GM10266 (cell line): ENCODE measurements around the gene KDM4E.

ENCODE experiments used
- DNase-seq: peaks from one replicate; pipeline ENCODE4 v3.0.0; 2012; ENCODE audit errors: extremely low spot score
- TF ChIP-seq, protein P1 (sequence below): IDR thresholded peaks from 2 replicates; pipeline ENCODE4 v1.5.1; 2012; ENCODE audit warnings: mild to moderate bottlenecking, low read depth; ENCODE audit not compliant: control insufficient read depth, insufficient read depth; ENCODE audit errors: missing control alignments

The KDM4E gene

GRCh38 chr11:95076981-95077380 is 51.9 kb downstream of the KDM4E start:
- DNase-seq, result no peak
- TF ChIP-seq, protein P1, sequence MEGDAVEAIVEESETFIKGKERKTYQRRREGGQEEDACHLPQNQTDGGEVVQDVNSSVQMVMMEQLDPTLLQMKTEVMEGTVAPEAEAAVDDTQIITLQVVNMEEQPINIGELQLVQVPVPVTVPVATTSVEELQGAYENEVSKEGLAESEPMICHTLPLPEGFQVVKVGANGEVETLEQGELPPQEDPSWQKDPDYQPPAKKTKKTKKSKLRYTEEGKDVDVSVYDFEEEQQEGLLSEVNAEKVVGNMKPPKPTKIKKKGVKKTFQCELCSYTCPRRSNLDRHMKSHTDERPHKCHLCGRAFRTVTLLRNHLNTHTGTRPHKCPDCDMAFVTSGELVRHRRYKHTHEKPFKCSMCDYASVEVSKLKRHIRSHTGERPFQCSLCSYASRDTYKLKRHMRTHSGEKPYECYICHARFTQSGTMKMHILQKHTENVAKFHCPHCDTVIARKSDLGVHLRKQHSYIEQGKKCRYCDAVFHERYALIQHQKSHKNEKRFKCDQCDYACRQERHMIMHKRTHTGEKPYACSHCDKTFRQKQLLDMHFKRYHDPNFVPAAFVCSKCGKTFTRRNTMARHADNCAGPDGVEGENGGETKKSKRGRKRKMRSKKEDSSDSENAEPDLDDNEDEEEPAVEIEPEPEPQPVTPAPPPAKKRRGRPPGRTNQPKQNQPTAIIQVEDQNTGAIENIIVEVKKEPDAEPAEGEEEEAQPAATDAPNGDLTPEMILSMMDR, result no peak
